ENCODE data around the gene SMIM33. TPM values are rescaled to one million over a fixed set of nuclear protein-coding genes. Genes with fewer than 3 reads are reported as not detected.

The SMIM33 gene
- total RNA-seq, 1 experiment from 2014 or later = not detected

DNA sequence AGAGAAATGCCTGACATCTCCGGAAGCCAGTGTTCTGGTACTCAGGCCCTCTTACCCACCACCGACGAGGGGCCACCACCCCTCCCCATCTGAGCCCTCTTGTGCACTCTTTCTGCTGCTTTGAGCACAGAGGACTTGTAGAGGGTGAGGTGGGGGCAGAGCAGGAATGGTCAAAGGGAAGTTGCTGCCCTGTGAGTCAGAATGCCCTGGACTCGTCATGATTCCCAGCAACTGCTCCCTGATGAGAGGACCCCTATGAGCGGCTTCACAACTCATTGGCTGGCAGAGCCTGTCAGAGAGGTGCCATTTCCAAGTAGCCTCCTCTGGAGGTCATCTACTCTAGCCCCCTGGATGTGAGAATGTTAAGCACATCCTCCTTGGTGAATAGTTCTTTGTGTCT, 9.1 kb upstream of the SMIM33 start:
- Histone ChIP-seq H3K14ac (ENCODE audit: insufficient read depth, low read length) (peak overlapping the region; percentile 69; the same call in 1 of the 2 replicates), H4K8ac (replicated peaks; ENCODE audit: insufficient read length, low read depth, low read length) (no peak overlapping the region), H3K4me2 (ENCODE audit: insufficient read depth, insufficient read length, low read length) (no peak overlapping the region), H4K91ac (ENCODE audit: insufficient read length, low read depth, low read length) (no peak overlapping the region), H2AK5ac (ENCODE audit: insufficient read length, low read length) (no peak overlapping the region), H3K23ac (ENCODE audit: insufficient read length, low read depth, low read length) (no peak overlapping the region), H3K18ac (ENCODE audit: insufficient read length, low read depth, low read length) (no peak overlapping the region), H3K79me2 (ENCODE audit: insufficient read depth, low read length) (no peaks in the 10 kb centered on the region), H2BK12ac (ENCODE audit: insufficient read length, low read depth, low read length) (no peak overlapping the region), H3K79me1 (ENCODE audit: insufficient read depth, low read depth, low read length, poor library complexity, severe bottlenecking) (no peaks in the 10 kb centered on the region), H2BK20ac (ENCODE audit: low read depth, low read length, poor library complexity, severe bottlenecking) (no peak overlapping the region), H2BK15ac (ENCODE audit: low read depth, low read length) (no peak overlapping the region), H4K5ac (ENCODE audit: insufficient read length, low read depth, low read length) (no peak overlapping the region), H3K27me3 (ENCODE audit: insufficient read depth, low read length) (no peaks in the 10 kb centered on the region), H3K9me3 (ENCODE audit: control insufficient read depth, low read depth, low read length) (no peaks in the 10 kb centered on the region), H3K56ac (ENCODE audit: insufficient read length, low read depth, low read length) (no peak overlapping the region), H3K9ac (ENCODE audit: extremely low read depth, insufficient read length, low read length) (no peak overlapping the region), H3T11ph (ENCODE audit: low read length) (no peak overlapping the region), H3K23me2 (ENCODE audit: insufficient read length, low read depth, low read length, poor library complexity, severe bottlenecking) (no peaks in the 10 kb centered on the region), H4K20me1 (ENCODE audit: control insufficient read depth, insufficient read depth, insufficient read length) (no peaks in the 10 kb centered on the region), H2BK120ac (ENCODE audit: low read depth, low read length, poor library complexity, severe bottlenecking) (no peak overlapping the region), H2AFZ (ENCODE audit: low read length) (no peak overlapping the region), H3K4ac (ENCODE audit: low read depth, low read length) (no peak overlapping the region), H2BK5ac (ENCODE audit: insufficient read length, low read length) (no peak overlapping the region), H3K4me1 (ENCODE audit: insufficient read depth, low read length) (peaks cover 18% of the 10 kb centered on the region; the same call in 1 of the 2 replicates), H3K27ac (ENCODE audit: insufficient read length, low read depth, low read length) (no peak overlapping the region)
- H3K36me3 Mint-ChIP-seq (ENCODE audit: insufficient read depth in 1 of 3, low read depth in 3 of 3) = no peaks in the 10 kb centered on the region
- H3K27me3 Mint-ChIP-seq (ENCODE audit: low read depth) = no peaks in the 10 kb centered on the region; the same call in 1 of the 2 replicates
- no peaks in the 10 kb centered on the region; a peak in 1 of 5 replicates for H3K9me3 Mint-ChIP-seq
- H3K4me1 Mint-ChIP-seq = peaks cover 29 to 38% of the 10 kb centered on the region in 2 experiments
- no CpG with 5 or more reads among the region's 5 CpGs for WGBS (ENCODE audit: extremely low coverage, insufficient read length, low lambda C conversion rate)
- DNase-seq = no peak
- TF ChIP-seq, protein P1, sequence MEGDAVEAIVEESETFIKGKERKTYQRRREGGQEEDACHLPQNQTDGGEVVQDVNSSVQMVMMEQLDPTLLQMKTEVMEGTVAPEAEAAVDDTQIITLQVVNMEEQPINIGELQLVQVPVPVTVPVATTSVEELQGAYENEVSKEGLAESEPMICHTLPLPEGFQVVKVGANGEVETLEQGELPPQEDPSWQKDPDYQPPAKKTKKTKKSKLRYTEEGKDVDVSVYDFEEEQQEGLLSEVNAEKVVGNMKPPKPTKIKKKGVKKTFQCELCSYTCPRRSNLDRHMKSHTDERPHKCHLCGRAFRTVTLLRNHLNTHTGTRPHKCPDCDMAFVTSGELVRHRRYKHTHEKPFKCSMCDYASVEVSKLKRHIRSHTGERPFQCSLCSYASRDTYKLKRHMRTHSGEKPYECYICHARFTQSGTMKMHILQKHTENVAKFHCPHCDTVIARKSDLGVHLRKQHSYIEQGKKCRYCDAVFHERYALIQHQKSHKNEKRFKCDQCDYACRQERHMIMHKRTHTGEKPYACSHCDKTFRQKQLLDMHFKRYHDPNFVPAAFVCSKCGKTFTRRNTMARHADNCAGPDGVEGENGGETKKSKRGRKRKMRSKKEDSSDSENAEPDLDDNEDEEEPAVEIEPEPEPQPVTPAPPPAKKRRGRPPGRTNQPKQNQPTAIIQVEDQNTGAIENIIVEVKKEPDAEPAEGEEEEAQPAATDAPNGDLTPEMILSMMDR (conservative IDR thresholded peaks at IDR 0.05) = no peak
- peak overlapping the region in 2 of 3 experiments; percentile 35 to 92; a peak in 2 of 7 replicates for H3K27ac Mint-ChIP-seq
- H3K4me3 Mint-ChIP-seq = no peak overlapping the region
